ENCODE measurements around the gene PRCP.

PRCP gene

DNA sequence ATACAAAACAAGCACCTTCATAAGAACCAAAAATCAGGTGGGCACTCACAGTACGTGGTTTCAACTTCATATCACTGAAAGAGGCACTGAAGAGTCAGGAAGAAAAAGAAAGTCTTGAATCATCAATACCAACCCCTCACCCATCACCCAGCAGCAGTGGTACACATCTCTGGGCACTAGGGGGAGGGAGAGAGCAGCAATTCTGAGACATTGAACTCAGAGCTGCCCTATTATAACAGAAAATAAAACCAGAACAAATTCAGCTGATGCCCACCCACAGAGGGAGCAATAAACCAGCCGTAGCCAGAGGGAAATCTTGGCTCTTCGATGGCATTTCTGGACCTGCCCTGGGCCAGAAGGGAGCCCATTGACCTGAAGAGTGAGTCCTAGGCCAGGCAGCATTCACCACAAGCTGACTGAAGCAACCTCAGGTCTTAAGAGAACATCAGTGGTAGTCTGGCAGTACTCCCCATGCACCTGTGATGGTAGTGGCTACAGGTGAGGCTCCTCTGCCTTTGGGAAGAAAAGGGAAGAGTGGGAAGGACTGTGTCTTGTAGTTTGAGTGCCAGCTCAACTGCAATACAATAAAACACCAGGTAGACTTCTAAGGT, 124.4 kb downstream of the PRCP start:
- no peak for DNase-seq

DNA sequence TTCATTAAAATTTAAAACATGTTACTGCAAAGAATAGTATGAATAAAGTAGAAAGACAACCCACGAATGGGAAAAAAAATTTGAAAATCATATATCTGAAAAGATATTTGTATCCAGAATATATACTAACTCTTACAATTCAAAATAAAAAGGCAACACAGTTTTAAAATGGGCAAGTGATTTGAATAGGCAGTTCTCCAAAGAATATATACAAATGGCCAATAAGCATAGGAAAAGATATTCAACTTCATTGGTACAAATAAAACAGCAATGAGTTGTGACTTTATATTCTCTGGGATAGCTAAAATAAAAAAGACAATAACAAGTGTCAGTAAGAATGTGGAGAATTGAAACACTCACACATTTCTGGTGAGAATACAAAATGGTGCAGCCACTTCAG, 125.0 kb downstream of the PRCP start:
- no peak for DNase-seq
